B cell (primary cell): ENCODE data around the gene VPS33B. TPM values are rescaled to one million over a fixed set of nuclear protein-coding genes. Genes with fewer than 3 reads are reported as not detected.

ENCODE experiments used
- ATAC-seq: fragments of 200-7000 bp; cut with Tn5 transposase; one replicate; pipeline ENCODE4 v1.10.0; 2021; ENCODE audit warnings: low read depth, mild to moderate bottlenecking, moderate number of reproducible peaks, moderate library complexity
- CTCF ChIA-PET: fragments of 350-600 bp; sonication (Branson Sonifier 250); formaldehyde crosslinking; loops from one replicate; lab custom pipeline; 2021; ENCODE audit warnings: antibody characterized with exemption, inconsistent platforms; lab: Charles Lee
- POLR2A ChIA-PET: fragments of 350-600 bp; sonication (Branson Sonifier 250); formaldehyde crosslinking; loops from one replicate; lab custom pipeline; 2021; ENCODE audit warnings: antibody characterized with exemption; lab: Charles Lee
- DNase-seq: peaks from one replicate; pipeline ENCODE4 v3.0.0; 2013
- H2AFZ ChIP-seq: 2 replicates; pipeline ENCODE4 v1.6.1; 2012; ENCODE audit warnings: mild to moderate bottlenecking, low read depth, low read length; ENCODE audit not compliant: insufficient read depth, poor library complexity, severe bottlenecking
- H3K27ac ChIP-seq, 2 donors: 1 replicate in 1 of 2; 2 replicates in 1 of 2; pipeline ENCODE4 v1.5.1; 2012 to 2013; ENCODE audit warnings: low read length in 2 of 2, mild to moderate bottlenecking in 2 of 2, moderate library complexity in 1 of 2
- H3K27me3 ChIP-seq, 4 experiments: fragments of 200-600 bp in 1 of 4; sonication (generic) in 1 of 4; replicated peaks in 1 of 4; 1 replicate in 2 of 4; 2 replicates in 2 of 4; pipeline versions ENCODE4 v1.6.1 to v1.7.0; 2013 to 2016; ENCODE audit warnings: low read length in 3 of 4, mild to moderate bottlenecking in 2 of 4, mixed read lengths in 1 of 4, moderate library complexity in 1 of 4; ENCODE audit not compliant: insufficient read depth in 4 of 4, control insufficient read depth in 3 of 4; ENCODE audit errors: control extremely low read depth in 1 of 4
- H3K36me3 ChIP-seq, 2 experiments: replicated peaks in 1 of 2; 1 replicate in 1 of 2; 2 replicates in 1 of 2; pipeline versions ENCODE4 v1.6.1 to v1.7.1; 2013; ENCODE audit warnings: low read length in 1 of 2; ENCODE audit not compliant: insufficient read depth in 2 of 2, control insufficient read depth in 1 of 2; ENCODE audit errors: control extremely low read depth in 1 of 2, extremely low read depth in 1 of 2
- H3K4me1 ChIP-seq, 2 donors: fragments of 200-600 bp in 1 of 2; sonication (generic) in 1 of 2; 1 replicate in 1 of 2; 2 replicates in 1 of 2; pipeline versions ENCODE4 v1.5.1 to v1.6.1; 2013 to 2017; ENCODE audit warnings: low read length in 2 of 2; ENCODE audit not compliant: control insufficient read depth in 2 of 2, insufficient read depth in 2 of 2
- H3K4me2 ChIP-seq: replicated peaks from 2 replicates; pipeline ENCODE3; 2012; ENCODE audit warnings: mild to moderate bottlenecking, low read depth, low read length; ENCODE audit not compliant: poor library complexity, severe bottlenecking
- H3K4me3 ChIP-seq, 5 experiments: fragments of 200-600 bp in 1 of 5; sonication (generic) in 1 of 5; 1 replicate in 3 of 5; 2 replicates in 2 of 5; pipeline versions ENCODE4 v1.5.1 to v1.7.0; 2011 to 2016; ENCODE audit warnings: low read length in 4 of 5, mild to moderate bottlenecking in 4 of 5, low read depth in 2 of 5, control low read depth in 1 of 5, moderate library complexity in 1 of 5; ENCODE audit not compliant: insufficient read depth in 1 of 5; ENCODE audit errors: control extremely low read depth in 1 of 5, extremely low read depth in 1 of 5
- H3K79me2 ChIP-seq: fragments of 200-600 bp; sonication (generic); one replicate; pipeline ENCODE4 v1.6.0; 2016; ENCODE audit warnings: low read length; ENCODE audit not compliant: control insufficient read depth, insufficient read depth
- H3K9ac ChIP-seq: fragments of 200-600 bp; sonication (generic); 2 replicates; pipeline ENCODE4 v1.6.1; 2017; ENCODE audit warnings: mild to moderate bottlenecking, low read length, moderate library complexity
- H3K9me3 ChIP-seq, 3 donors: one replicate each; pipeline versions ENCODE4 v1.6.1 to v1.7.1; 2013; ENCODE audit warnings: low read length in 2 of 3; ENCODE audit not compliant: control insufficient read depth in 2 of 3, insufficient read depth in 1 of 3; ENCODE audit errors: control extremely low read depth in 1 of 3
- H4K20me1 ChIP-seq: 2 replicates; pipeline ENCODE4 v1.6.0; 2012; ENCODE audit warnings: mild to moderate bottlenecking, low read length; ENCODE audit not compliant: insufficient read depth, control insufficient read depth, poor library complexity, severe bottlenecking
- H3K27ac Mint-ChIP-seq: one replicate; pipeline ENCODE4 v1.8.0; 2021; ENCODE audit warnings: mixed read lengths
- H3K27me3 Mint-ChIP-seq: one replicate; pipeline ENCODE4 v1.8.0; 2021; ENCODE audit warnings: mixed read lengths
- H3K4me1 Mint-ChIP-seq: one replicate; pipeline ENCODE4 v1.8.0; 2021; ENCODE audit warnings: mixed read lengths
- H3K4me3 Mint-ChIP-seq: one replicate; pipeline ENCODE4 v1.8.0; 2021; ENCODE audit warnings: mixed read lengths
- H3K9me3 Mint-ChIP-seq: one replicate; pipeline ENCODE4 v1.8.0; 2022; ENCODE audit warnings: mixed read lengths; ENCODE audit not compliant: insufficient read depth
- EZH2 ChIP-seq: IDR thresholded peaks from 2 replicates; pipeline ENCODE4 v1.6.1; 2012; ENCODE audit warnings: borderline replicate concordance, low read depth, mild to moderate bottlenecking, moderate library complexity, low read length; ENCODE audit not compliant: insufficient read depth, poor library complexity, severe bottlenecking
- WGBS: methylation state at CpG from one replicate; pipeline ENCODE4 v1.1.5; 2013; ENCODE audit warnings: missing lambda C conversion rate; ENCODE audit not compliant: insufficient coverage; 5-methylcytosine and 5-hydroxymethylcytosine counted together
- intact Hi-C: fragments of 100-400 bp; cut with micrococcal nuclease; formaldehyde crosslinking; loops from one replicate; pipeline ENCODE4 v1.10.0; 2022
- polyA plus RNA-seq: library from polyadenylated mRNA; depleted of rRNA; stranded (reverse); fragments of >200 nt; gene quantifications from 2 replicates; pipeline ENCODE4 v1.2.3, GENCODE V29; 2012
- small RNA-seq: library from RNA; depleted of rRNA; stranded (forward); fragments of <200 nt; gene quantifications from one replicate; pipeline ENCODE3, GENCODE V24; 2012; ENCODE audit warnings: low replicate concordance, low read depth; ENCODE audit not compliant: insufficient read length
- total RNA-seq, 2 donors: library from RNA; stranded (reverse); fragments of 120-200 nt in 1 of 2; gene quantifications; 1 replicate in 1 of 2; 2 replicates in 1 of 2; pipeline versions ENCODE4 v1.2.3 to v1.2.4, GENCODE V29; 2013 to 2022

The VPS33B gene
- total and polyA plus RNA-seq, 2 donors (not counting 1 experiment from before 2014, with no cell fraction given) = 17.4 to 30.0 TPM

DNA sequence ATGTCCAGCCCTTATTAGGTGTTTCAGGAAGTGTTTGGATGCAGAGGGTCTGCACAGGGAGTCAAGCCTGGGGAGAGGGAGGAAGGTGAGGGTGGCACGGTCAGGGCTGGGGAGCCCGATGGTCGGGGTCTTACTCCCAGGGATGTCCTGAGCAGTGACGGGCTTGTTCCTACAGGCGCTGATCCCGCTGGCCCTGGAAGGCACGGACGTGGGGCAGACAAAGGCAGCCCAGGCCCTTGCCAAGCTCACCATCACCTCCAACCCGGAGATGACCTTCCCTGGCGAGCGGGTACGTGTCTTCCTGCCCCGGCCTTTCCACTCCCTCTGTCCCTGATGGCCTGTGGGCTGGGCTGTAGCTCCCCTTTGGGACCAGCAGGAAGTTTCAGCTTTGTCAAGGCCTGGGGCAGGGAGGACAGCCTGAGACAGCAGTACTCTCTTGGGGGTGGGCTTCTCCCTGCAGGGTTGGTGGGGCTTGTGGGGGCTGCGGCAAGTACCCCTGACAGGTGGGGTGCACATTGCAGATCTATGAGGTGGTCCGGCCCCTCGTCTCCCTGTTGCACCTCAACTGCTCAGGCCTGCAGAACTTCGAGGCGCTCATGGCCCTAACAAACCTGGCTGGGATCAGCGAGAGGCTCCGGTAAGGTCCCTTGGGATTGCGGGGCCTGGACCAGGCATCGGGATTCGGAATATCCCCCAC lies 72.3 kb downstream of the VPS33B start:
- Mint-ChIP-seq H3K27ac (no peak overlapping the region), H3K27me3 (no peaks in the 10 kb centered on the region), H3K9me3 (no peaks in the 10 kb centered on the region), H3K4me1 (peaks cover 6% of the 10 kb centered on the region), H3K4me3 (no peak overlapping the region)
- POLR2A ChIA-PET = no interaction called here
- no peak overlapping the region for H3K4me3 ChIP-seq
- intact Hi-C loops = no loop called here
- no peak for TF ChIP-seq EZH2
- ATAC-seq (no peak), DNase-seq (no peak)
- no peaks in the 10 kb centered on the region for H3K9me3 ChIP-seq
- no peak overlapping the region for H3K27ac ChIP-seq
- H3K4me1 ChIP-seq = peaks cover 3 to 7% of the 10 kb centered on the region in 2 donors
- H2AFZ ChIP-seq = no peak overlapping the region
- H3K27me3 ChIP-seq = no peaks in the 10 kb centered on the region
- CTCF ChIA-PET = interaction anchor here (1.4 kb wide), 1 partner anchor 18 kb away, joined by 6 read pairs; the partner anchor contains the start of gene HDDC3
- H3K4me2 ChIP-seq = no peak overlapping the region
- H3K36me3 ChIP-seq = peaks cover 0 to 56% of the 10 kb centered on the region in 2 experiments
- no peaks in the 10 kb centered on the region for H4K20me1 ChIP-seq
- WGBS = 97% methylated on average over 23 of the region's 23 CpGs
- H3K79me2 ChIP-seq = no peaks in the 10 kb centered on the region
- H3K9ac ChIP-seq = no peak overlapping the region

Small RNA genes within 50 kb of the gene (small RNA-seq; reads per million reads assigned to genes)
- gene RF00019 = not detected

Other genes with a start within 250 kb of the VPS33B start
- 66.7 and 68.9 TPM in 2 replicates for gene FURIN, start 154.0 kb downstream of the VPS33B start, total RNA-seq
- 26.4 and 31.6 TPM in 2 replicates for gene FURIN, start 154.0 kb downstream of the VPS33B start, polyA plus RNA-seq
- gene FES, start 138.1 kb downstream of the VPS33B start, total RNA-seq = 31.4 and 42.0 TPM in 2 replicates
- gene FES, start 138.1 kb downstream of the VPS33B start, polyA plus RNA-seq = 23.9 and 68.6 TPM in 2 replicates
- 180 and 184 TPM in 2 replicates for gene MAN2A2, start 119.3 kb downstream of the VPS33B start, total RNA-seq
- gene MAN2A2, start 119.3 kb downstream of the VPS33B start, polyA plus RNA-seq = 187 and 234 TPM in 2 replicates
- 23.4 and 23.9 TPM in 2 replicates for gene HDDC3, start 90.0 kb downstream of the VPS33B start, total RNA-seq
- 20.1 and 26.8 TPM in 2 replicates for gene HDDC3, start 90.0 kb downstream of the VPS33B start, polyA plus RNA-seq
- gene UNC45A, start 87.3 kb downstream of the VPS33B start, total RNA-seq = 77.0 and 79.0 TPM in 2 replicates
- 43.3 and 56.3 TPM in 2 replicates for gene UNC45A, start 87.3 kb downstream of the VPS33B start, polyA plus RNA-seq
- 18.9 and 20.5 TPM in 2 replicates for gene RCCD1, start 67.7 kb downstream of the VPS33B start, total RNA-seq
- gene RCCD1, start 67.7 kb downstream of the VPS33B start, polyA plus RNA-seq = 11.0 and 15.9 TPM in 2 replicates
- gene PRC1, start 28.1 kb downstream of the VPS33B start, total RNA-seq = 8.1 and 11.6 TPM in 2 replicates
- gene PRC1, start 28.1 kb downstream of the VPS33B start, polyA plus RNA-seq = 9.4 and 23.9 TPM in 2 replicates
- 0.24 TPM in 1 of 2 replicates, not detected in the other for gene SV2B, start 77.7 kb upstream of the VPS33B start, total RNA-seq
- gene SV2B, start 77.7 kb upstream of the VPS33B start, polyA plus RNA-seq = 0.03 TPM in 1 of 2 replicates, not detected in the other